SK-N-MC (cell line): ENCODE data around the gene CD4.

Experiments used
- EZH2 ChIP-seq: fragments of 200-600 bp; sonication (generic); IDR thresholded peaks from one replicate; pipeline ENCODE4 v1.6.1; 2017; ENCODE audit warnings: antibody characterized with exemption
- POLR2AphosphoS5 ChIP-seq: IDR thresholded peaks from 2 replicates; pipeline ENCODE4 v1.6.1; 2012; ENCODE audit warnings: mild to moderate bottlenecking, low read depth, low read length, borderline replicate concordance

GRCh38 chr12:6854036-6854435 lies 64.7 kb downstream of the CD4 start:
- TF ChIP-seq POLR2AphosphoS5: no peak
- no peak for TF ChIP-seq EZH2
